PC-3 (cell line): ENCODE data around the gene PLCL2. TPM values are rescaled to one million over a fixed set of nuclear protein-coding genes. Genes with fewer than 3 reads are reported as not detected.

Source experiments
- ATAC-seq: fragments of 200-7000 bp; cut with Tn5 transposase; 2 replicates; pipeline ENCODE4 v1.9.1; 2020; ENCODE audit warnings: mild to moderate bottlenecking, moderate library complexity
- BruUV-seq: library from RNA; stranded (reverse); fragments of 400-500 nt; replicated peaks from 2 replicates; lab custom pipeline; 2021; lab: Mats Ljungman, UMichigan
- CTCF ChIA-PET: fragments of 300-600 bp; sonication (Branson Sonifier 250); formaldehyde crosslinking; loops from one replicate; lab custom pipeline; 2022; ENCODE audit warnings: antibody characterized with exemption; lab: Charles Lee
- POLR2A ChIA-PET: fragments of 300-600 bp; sonication (Branson Sonifier 250); formaldehyde crosslinking; loops from one replicate; lab custom pipeline; 2022; ENCODE audit warnings: antibody characterized with exemption; ENCODE audit not compliant: unreplicated experiment; lab: Charles Lee
- DNase-seq: peaks from one replicate; pipeline ENCODE4 v3.0.0-alpha.2; 2015
- H2AFZ ChIP-seq: fragments of 300-600 bp; sonication (generic); 2 replicates; pipeline ENCODE4 v1.6.0; 2016; ENCODE audit warnings: antibody characterized with exemption, low read length
- H3F3A ChIP-seq: fragments of 300-600 bp; sonication (generic); one replicate; pipeline ENCODE4 v1.6.0; 2017; ENCODE audit warnings: antibody characterized with exemption, low read length, control low read depth, mild to moderate bottlenecking; ENCODE audit not compliant: unreplicated experiment
- H3K27ac ChIP-seq: fragments of 300-600 bp; sonication (generic); 2 replicates; pipeline ENCODE4 v1.5.1; 2016; ENCODE audit warnings: mild to moderate bottlenecking, low read length
- H3K27me3 ChIP-seq: fragments of 300-600 bp; sonication (generic); 2 replicates; pipeline ENCODE4 v1.6.1; 2016; ENCODE audit warnings: low read length, mixed read lengths
- H3K36me3 ChIP-seq: fragments of 300-600 bp; sonication (generic); 2 replicates; pipeline ENCODE4 v1.6.1; 2016; ENCODE audit warnings: low read depth, mixed run types, low read length, mixed read lengths
- H3K4me1 ChIP-seq: fragments of 300-600 bp; sonication (generic); 2 replicates; pipeline ENCODE4 v1.5.1; 2016; ENCODE audit warnings: low read length; ENCODE audit not compliant: insufficient read depth
- H3K4me2 ChIP-seq: fragments of 300-600 bp; sonication (generic); 2 replicates; pipeline ENCODE4 v1.6.0; 2016; ENCODE audit warnings: low read length
- H3K4me3 ChIP-seq: fragments of 300-600 bp; sonication (generic); 2 replicates; pipeline ENCODE4 v1.5.1; 2016; ENCODE audit warnings: mild to moderate bottlenecking, low read length, mixed read lengths
- H3K79me2 ChIP-seq: fragments of 300-600 bp; sonication (generic); 2 replicates; pipeline ENCODE4 v1.6.1; 2017; ENCODE audit warnings: low read length, mixed read lengths
- H3K9ac ChIP-seq: fragments of 300-600 bp; sonication (generic); 2 replicates; pipeline ENCODE4 v1.6.0; 2016; ENCODE audit warnings: mild to moderate bottlenecking, low read length
- H3K9me2 ChIP-seq: fragments of 300-600 bp; sonication (generic); replicated peaks from 2 replicates; pipeline ENCODE4 v1.6.1; 2016; ENCODE audit warnings: mixed run types, low read length, mixed read lengths
- H3K9me3 ChIP-seq: fragments of 300-600 bp; sonication (generic); 2 replicates; pipeline ENCODE4 v1.6.1; 2016; ENCODE audit warnings: low read length, mixed read lengths
- H4K20me1 ChIP-seq: fragments of 300-600 bp; sonication (generic); 2 replicates; pipeline ENCODE4 v1.6.1; 2016; ENCODE audit warnings: low read length, mixed read lengths
- CTCF ChIP-seq: fragments of 300-600 bp; sonication (generic); conservative IDR thresholded peaks from 2 replicates; pipeline ENCODE4 v1.5.1; 2017; ENCODE audit warnings: antibody characterized with exemption, low read depth, mild to moderate bottlenecking, low read length
- EZH2 ChIP-seq: fragments of 300-600 bp; sonication (generic); IDR thresholded peaks from one replicate; pipeline ENCODE4 v1.6.1; 2017; ENCODE audit warnings: antibody characterized with exemption, mild to moderate bottlenecking, low read length; ENCODE audit not compliant: unreplicated experiment
- EZH2phosphoT487 ChIP-seq: fragments of 300-600 bp; sonication (generic); IDR thresholded peaks from 2 replicates; pipeline ENCODE4 v1.6.1; 2018; ENCODE audit warnings: mild to moderate bottlenecking, antibody characterized with exemption, low read length, borderline replicate concordance
- intact Hi-C: fragments of 100-400 bp; cut with micrococcal nuclease; formaldehyde crosslinking; loops from 2 replicates; pipeline ENCODE4 v1.9.0; 2023
- total RNA-seq: library from RNA; depleted of rRNA; stranded (reverse); fragments of >200 nt; gene quantifications from 2 replicates; pipeline ENCODE4 v1.2.3, GENCODE V29; 2014

The PLCL2 gene
- total RNA-seq, 1 experiment from 2014 or later, result 9.8 TPM

DNA sequence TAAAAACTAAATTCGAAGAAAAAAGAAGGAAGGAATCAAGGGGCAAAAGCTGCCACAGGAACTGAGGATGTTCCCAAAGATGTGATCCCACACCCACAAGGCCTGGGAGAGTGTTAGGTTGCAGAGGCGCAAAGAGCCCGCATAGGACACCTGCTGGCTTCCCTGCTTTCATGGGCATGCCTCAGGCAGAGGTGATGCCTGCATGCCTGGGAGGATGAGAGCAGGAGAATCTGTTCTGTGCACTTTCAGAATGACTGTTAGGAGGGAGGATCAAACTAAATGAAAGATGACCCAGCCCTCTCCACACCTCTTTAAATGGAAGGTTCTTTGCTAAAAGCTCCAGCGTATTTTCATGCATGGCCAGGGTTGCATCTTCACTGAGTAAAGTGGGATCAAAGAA is 162.4 kb downstream of the PLCL2 start:
- Histone ChIP-seq H3K79me2 (no peaks in the 10 kb centered on the region), H3K27ac (no peak overlapping the region), H3K9ac (no peak overlapping the region), H3K4me1 (peaks cover 5% of the 10 kb centered on the region; the same call in 1 of the 2 replicates), H3K9me3 (no peaks in the 10 kb centered on the region), H2AFZ (no peak overlapping the region), H4K20me1 (no peaks in the 10 kb centered on the region), H3K27me3 (no peaks in the 10 kb centered on the region), H3K4me2 (no peak overlapping the region), H3F3A (no peaks in the 10 kb centered on the region), H3K9me2 (no peaks in the 10 kb centered on the region), H3K4me3 (no peak overlapping the region), H3K36me3 (peaks cover 9% of the 10 kb centered on the region; the same call in 1 of the 2 replicates)
- ChIA-PET CTCF (no interaction called here), POLR2A (no interaction called here)
- DNase-seq (no peak), ATAC-seq (no peak)
- TF ChIP-seq EZH2 (no peak), EZH2phosphoT487 (no peak), CTCF (no peak)
- no TSS peak for BruUV-seq
- intact Hi-C loops, result no loop called here

- ChIA-PET CTCF (no interaction called here), POLR2A (no interaction called here)
- no peak overlapping the region for H3K9ac ChIP-seq
- no peaks in the 10 kb centered on the region for H3K27me3 ChIP-seq
- H3F3A ChIP-seq, result no peaks in the 10 kb centered on the region
- H3K36me3 ChIP-seq, result peaks cover 9% of the 10 kb centered on the region; the same call in 1 of the 2 replicates
- no peak overlapping the region for H3K4me2 ChIP-seq
- TF ChIP-seq CTCF (no peak), EZH2phosphoT487 (no peak), EZH2 (no peak)
- no peaks in the 10 kb centered on the region for H3K79me2 ChIP-seq
- no TSS peak for BruUV-seq
- no peaks in the 10 kb centered on the region for H4K20me1 ChIP-seq
- H3K4me1 ChIP-seq, result no peaks in the 10 kb centered on the region
- H3K9me2 ChIP-seq, result no peaks in the 10 kb centered on the region
- no peaks in the 10 kb centered on the region for H3K9me3 ChIP-seq
- no peak for DNase-seq
- H3K27ac ChIP-seq, result no peak overlapping the region
- ATAC-seq, result no peak
- H3K4me3 ChIP-seq, result no peak overlapping the region
- intact Hi-C loops, result no loop called here
- no peak overlapping the region for H2AFZ ChIP-seq
These were observed 163.1 kb downstream of the PLCL2 start for GRCh38 chr3:17047894-17048293.

- DNase-seq, result no peak
- no peak overlapping the region for H3K4me2 ChIP-seq
- no TSS peak for BruUV-seq
- H3K27ac ChIP-seq, result no peak overlapping the region
- no peaks in the 10 kb centered on the region for H3K27me3 ChIP-seq
- H3F3A ChIP-seq, result no peaks in the 10 kb centered on the region
- no peak for ATAC-seq
- TF ChIP-seq CTCF, result no peak
- TF ChIP-seq EZH2phosphoT487, result no peak
- no peak for TF ChIP-seq EZH2
- no peaks in the 10 kb centered on the region for H4K20me1 ChIP-seq
- intact Hi-C loops, result no loop called here
- H3K9me2 ChIP-seq, result no peaks in the 10 kb centered on the region
- CTCF ChIA-PET, result no interaction called here
- no peak overlapping the region for H2AFZ ChIP-seq
- H3K9ac ChIP-seq, result no peak overlapping the region
- POLR2A ChIA-PET, result no interaction called here
- H3K79me2 ChIP-seq, result no peaks in the 10 kb centered on the region
- H3K4me1 ChIP-seq, result no peaks in the 10 kb centered on the region
- no peaks in the 10 kb centered on the region for H3K9me3 ChIP-seq
- H3K36me3 ChIP-seq, result peaks cover 9% of the 10 kb centered on the region; the same call in 1 of the 2 replicates
- no peak overlapping the region for H3K4me3 ChIP-seq
These were observed 165.3 kb downstream of the PLCL2 start for GRCh38 chr3:17050071-17050470.
